ENCODE measurements around the gene DGKB. TPM values are rescaled to one million over a fixed set of nuclear protein-coding genes. Genes with fewer than 3 reads are reported as not detected.

The DGKB gene
- total RNA-seq, 1 donor from 2014 or later = 3.4 TPM

DNA sequence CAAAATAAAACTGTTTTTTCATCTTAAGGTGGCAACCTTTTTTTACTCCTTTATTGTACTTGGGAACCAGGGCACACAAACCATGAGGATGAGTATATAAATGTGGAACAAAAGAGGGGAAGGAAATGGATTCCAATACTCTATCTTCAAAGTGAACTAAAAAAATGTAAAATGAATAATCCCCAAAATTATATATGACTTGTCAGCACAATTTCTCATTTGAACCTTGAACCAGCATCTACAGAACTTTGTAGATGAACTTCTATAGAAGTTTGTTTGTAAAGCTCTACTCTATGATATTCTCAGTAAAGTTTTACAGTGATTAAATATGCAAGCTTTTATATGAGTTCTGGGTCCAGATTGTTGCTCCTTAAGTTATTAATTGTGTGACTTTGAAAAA is 694.8 kb downstream of the DGKB start:
- Mint-ChIP-seq H3K36me3 (no peaks in the 10 kb centered on the region), H3K27ac (no peak overlapping the region), H3K4me1 (ENCODE audit: unreplicated experiment) (no peaks in the 10 kb centered on the region), H3K27me3 (no peaks in the 10 kb centered on the region), H3K4me3 (no peak overlapping the region), H3K9me3 (no peaks in the 10 kb centered on the region)
- TF ChIP-seq, protein P1, sequence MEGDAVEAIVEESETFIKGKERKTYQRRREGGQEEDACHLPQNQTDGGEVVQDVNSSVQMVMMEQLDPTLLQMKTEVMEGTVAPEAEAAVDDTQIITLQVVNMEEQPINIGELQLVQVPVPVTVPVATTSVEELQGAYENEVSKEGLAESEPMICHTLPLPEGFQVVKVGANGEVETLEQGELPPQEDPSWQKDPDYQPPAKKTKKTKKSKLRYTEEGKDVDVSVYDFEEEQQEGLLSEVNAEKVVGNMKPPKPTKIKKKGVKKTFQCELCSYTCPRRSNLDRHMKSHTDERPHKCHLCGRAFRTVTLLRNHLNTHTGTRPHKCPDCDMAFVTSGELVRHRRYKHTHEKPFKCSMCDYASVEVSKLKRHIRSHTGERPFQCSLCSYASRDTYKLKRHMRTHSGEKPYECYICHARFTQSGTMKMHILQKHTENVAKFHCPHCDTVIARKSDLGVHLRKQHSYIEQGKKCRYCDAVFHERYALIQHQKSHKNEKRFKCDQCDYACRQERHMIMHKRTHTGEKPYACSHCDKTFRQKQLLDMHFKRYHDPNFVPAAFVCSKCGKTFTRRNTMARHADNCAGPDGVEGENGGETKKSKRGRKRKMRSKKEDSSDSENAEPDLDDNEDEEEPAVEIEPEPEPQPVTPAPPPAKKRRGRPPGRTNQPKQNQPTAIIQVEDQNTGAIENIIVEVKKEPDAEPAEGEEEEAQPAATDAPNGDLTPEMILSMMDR (conservative IDR thresholded peaks at IDR 0.05) = no peak
- DNase-seq (ENCODE audit: extremely low spot score, unreplicated experiment) = no peak

DNA sequence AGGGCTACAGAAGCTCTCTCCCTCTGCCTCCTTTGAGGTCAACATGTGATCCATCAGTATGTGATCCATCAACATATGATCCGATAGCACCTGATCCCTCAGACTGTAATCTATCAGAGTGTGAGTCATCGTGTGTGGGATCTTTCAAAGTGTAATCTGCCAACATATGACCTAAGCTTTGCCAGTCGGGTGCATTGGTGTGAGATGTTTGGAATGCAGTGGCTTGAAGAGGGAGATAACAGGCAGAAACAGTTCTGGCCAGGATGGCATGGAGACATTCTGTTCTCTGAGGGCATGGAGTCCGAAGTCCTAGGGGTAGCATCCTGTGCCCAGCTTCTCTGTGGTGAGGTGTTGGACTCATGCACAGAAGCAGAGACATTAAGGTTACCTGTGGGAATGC is 695.4 kb downstream of the DGKB start:
- H3K27me3 Mint-ChIP-seq = no peaks in the 10 kb centered on the region
- H3K9me3 Mint-ChIP-seq = no peaks in the 10 kb centered on the region
- no peaks in the 10 kb centered on the region for H3K4me1 Mint-ChIP-seq (ENCODE audit: unreplicated experiment)
- DNase-seq (ENCODE audit: extremely low spot score, unreplicated experiment) = no peak
- TF ChIP-seq, protein P1 (conservative IDR thresholded peaks at IDR 0.05) = no peak
- H3K4me3 Mint-ChIP-seq = no peak overlapping the region
- H3K27ac Mint-ChIP-seq = no peak overlapping the region
- no peaks in the 10 kb centered on the region for H3K36me3 Mint-ChIP-seq

DNA sequence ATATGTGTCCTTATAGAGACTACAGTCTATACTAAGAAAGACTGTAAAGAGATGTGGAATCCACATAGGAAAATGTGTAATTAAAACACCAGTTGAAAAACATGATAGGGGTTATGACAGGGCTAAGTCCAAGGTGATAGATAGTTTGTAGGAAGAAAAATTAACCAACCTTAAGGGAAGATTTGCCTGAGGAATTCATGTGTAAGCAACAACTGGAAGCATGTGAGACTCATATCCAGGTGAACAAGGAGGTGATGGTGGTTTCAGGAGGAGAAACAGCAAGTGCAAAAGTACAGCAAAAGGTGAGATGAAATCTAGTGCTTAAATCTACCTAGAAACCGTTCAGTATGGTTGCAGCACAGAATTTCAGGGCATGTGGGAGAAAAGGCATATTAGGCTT is 696.4 kb downstream of the DGKB start:
- H3K27me3 Mint-ChIP-seq = no peaks in the 10 kb centered on the region
- H3K4me3 Mint-ChIP-seq = no peak overlapping the region
- TF ChIP-seq, protein P1 (conservative IDR thresholded peaks at IDR 0.05) = no peak
- H3K9me3 Mint-ChIP-seq = no peaks in the 10 kb centered on the region
- H3K36me3 Mint-ChIP-seq = no peaks in the 10 kb centered on the region
- no peaks in the 10 kb centered on the region for H3K4me1 Mint-ChIP-seq (ENCODE audit: unreplicated experiment)
- H3K27ac Mint-ChIP-seq = no peak overlapping the region
- no peak for DNase-seq (ENCODE audit: extremely low spot score, unreplicated experiment)

DNA sequence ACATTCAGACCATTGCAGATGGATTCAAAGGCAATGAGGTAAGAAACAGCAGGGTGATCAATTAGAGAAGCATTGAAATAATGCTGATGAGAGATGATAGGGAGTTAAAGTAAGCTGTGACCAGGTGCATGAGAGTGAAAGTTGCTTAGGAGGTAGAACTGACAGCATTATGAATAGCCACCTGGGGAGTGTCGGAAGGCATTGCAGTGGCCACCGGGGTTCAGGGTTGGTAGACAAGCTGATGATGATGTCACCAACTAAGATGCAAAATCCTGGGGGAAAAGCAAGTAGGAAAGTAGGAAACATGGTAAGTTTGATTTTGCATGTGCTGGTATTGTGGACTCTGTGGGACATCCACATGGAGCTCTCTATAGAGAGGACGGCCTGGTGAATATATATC is 701.2 kb downstream of the DGKB start:
- Mint-ChIP-seq H3K4me3 (no peak overlapping the region), H3K4me1 (ENCODE audit: unreplicated experiment) (no peaks in the 10 kb centered on the region), H3K27ac (no peak overlapping the region), H3K9me3 (peaks cover 5% of the 10 kb centered on the region), H3K27me3 (no peaks in the 10 kb centered on the region), H3K36me3 (no peaks in the 10 kb centered on the region)
- DNase-seq (ENCODE audit: extremely low spot score, unreplicated experiment) = no peak
- TF ChIP-seq, protein P1 (conservative IDR thresholded peaks at IDR 0.05) = no peak

DNA sequence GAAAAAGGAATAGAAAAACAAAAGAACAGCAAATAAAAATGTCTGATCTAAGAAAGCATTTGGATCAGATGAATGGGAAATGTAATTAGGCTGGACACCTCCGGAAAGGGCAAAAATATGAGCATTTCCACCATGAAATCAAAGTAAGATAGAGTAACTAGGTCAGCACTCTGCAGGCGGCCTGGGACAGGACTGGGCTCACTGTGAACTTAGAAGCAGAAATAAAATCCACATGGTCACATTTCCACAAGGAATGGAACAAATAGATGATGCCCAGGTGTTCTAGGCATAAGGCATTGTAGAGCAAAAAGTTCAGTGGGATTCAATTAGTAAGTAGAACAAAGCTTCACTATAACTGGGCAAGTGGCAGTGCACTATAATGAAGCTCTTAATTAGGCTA is 703.2 kb downstream of the DGKB start:
- peaks cover 4% of the 10 kb centered on the region for H3K4me1 Mint-ChIP-seq (ENCODE audit: unreplicated experiment)
- H3K9me3 Mint-ChIP-seq = peaks cover 5% of the 10 kb centered on the region
- H3K36me3 Mint-ChIP-seq = no peaks in the 10 kb centered on the region
- H3K4me3 Mint-ChIP-seq = no peak overlapping the region
- DNase-seq (ENCODE audit: extremely low spot score, unreplicated experiment) = no peak
- H3K27ac Mint-ChIP-seq = no peak overlapping the region
- TF ChIP-seq, protein P1 (conservative IDR thresholded peaks at IDR 0.05) = no peak
- H3K27me3 Mint-ChIP-seq = no peaks in the 10 kb centered on the region

DNA sequence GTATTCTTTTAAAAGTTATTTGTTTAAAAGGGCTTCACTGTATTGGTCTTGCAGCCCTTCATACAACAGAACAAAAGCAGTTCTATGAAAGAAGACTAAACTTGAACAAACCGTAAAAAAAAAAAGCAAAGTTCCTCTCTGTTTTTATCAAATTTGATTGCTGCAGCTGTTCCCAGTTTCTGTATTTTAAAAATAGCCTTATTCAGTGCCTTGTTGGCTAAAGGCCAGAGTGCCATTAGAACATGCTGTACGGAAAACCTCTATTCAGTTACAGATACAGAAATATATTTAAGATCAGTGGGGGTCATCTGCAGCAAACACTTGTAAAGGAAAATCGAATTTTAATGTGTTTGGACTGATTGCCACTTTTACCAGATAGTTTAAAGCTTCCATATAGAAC is 705.3 kb downstream of the DGKB start:
- Mint-ChIP-seq H3K27ac (no peak overlapping the region), H3K4me3 (no peak overlapping the region), H3K4me1 (ENCODE audit: unreplicated experiment) (peaks cover 4% of the 10 kb centered on the region), H3K9me3 (peaks cover 10% of the 10 kb centered on the region), H3K36me3 (no peaks in the 10 kb centered on the region), H3K27me3 (no peaks in the 10 kb centered on the region)
- TF ChIP-seq, protein P1 (conservative IDR thresholded peaks at IDR 0.05) = no peak
- no peak for DNase-seq (ENCODE audit: extremely low spot score, unreplicated experiment)

Measured in type B pancreatic cell (in vitro differentiated cells).